H9 (cell line): ENCODE measurements around the gene RAB4B. TPM values are rescaled to one million over a fixed set of nuclear protein-coding genes. Genes with fewer than 3 reads are reported as not detected.

Experiments
- DNase-seq: peaks from one replicate; pipeline ENCODE4 v3.0.0-alpha.2; 2017
- H2AFZ ChIP-seq: one replicate; pipeline ENCODE4 v1.6.1; 2013; ENCODE audit warnings: mild to moderate bottlenecking, low read length, control low read depth, moderate library complexity
- H2AK5ac ChIP-seq: 2 replicates; pipeline ENCODE4 v1.6.1; 2013; ENCODE audit warnings: low read length, control low read depth, mixed read lengths; ENCODE audit not compliant: insufficient read length
- H2BK120ac ChIP-seq: one replicate; pipeline ENCODE4 v1.6.1; 2013; ENCODE audit warnings: low read depth, mild to moderate bottlenecking, low read length, control low read depth, inconsistent platforms; ENCODE audit not compliant: poor library complexity, severe bottlenecking
- H2BK12ac ChIP-seq: 2 replicates; pipeline ENCODE4 v1.6.1; 2013; ENCODE audit warnings: low read length, control low read depth, mixed read lengths, low read depth; ENCODE audit not compliant: insufficient read length
- H2BK15ac ChIP-seq: 2 replicates; pipeline ENCODE4 v1.6.1; 2013; ENCODE audit warnings: low read depth, low read length, control low read depth
- H2BK20ac ChIP-seq: one replicate; pipeline ENCODE4 v1.6.1; 2013; ENCODE audit warnings: low read depth, mild to moderate bottlenecking, low read length, control low read depth, inconsistent platforms; ENCODE audit not compliant: poor library complexity, severe bottlenecking
- H2BK5ac ChIP-seq: 2 replicates; pipeline ENCODE4 v1.6.1; 2013; ENCODE audit warnings: low read length, control low read depth, mixed read lengths; ENCODE audit not compliant: insufficient read length
- H3K14ac ChIP-seq: 2 replicates; pipeline ENCODE4 v1.6.1; 2013; ENCODE audit warnings: low read length, control low read depth; ENCODE audit not compliant: insufficient read depth
- H3K18ac ChIP-seq: 2 replicates; pipeline ENCODE4 v1.6.1; 2013; ENCODE audit warnings: low read depth, mild to moderate bottlenecking, mixed read lengths, low read length, control low read depth; ENCODE audit not compliant: insufficient read length
- H3K23ac ChIP-seq: 2 replicates; pipeline ENCODE4 v1.6.1; 2013; ENCODE audit warnings: low read length, control low read depth, mixed read lengths, low read depth; ENCODE audit not compliant: insufficient read length
- H3K23me2 ChIP-seq: 2 replicates; pipeline ENCODE4 v1.6.1; 2013; ENCODE audit warnings: low read depth, mild to moderate bottlenecking, mixed read lengths, low read length, control low read depth; ENCODE audit not compliant: insufficient read length, poor library complexity, severe bottlenecking
- H3K27ac ChIP-seq: 2 replicates; pipeline ENCODE4 v1.5.1; 2013; ENCODE audit warnings: low read length, control low read depth, mixed read lengths, low read depth; ENCODE audit not compliant: insufficient read length
- H3K27me3 ChIP-seq: 2 replicates; pipeline ENCODE4 v1.6.1; 2013; ENCODE audit warnings: low read length, control low read depth, inconsistent platforms; ENCODE audit not compliant: insufficient read depth
- H3K4ac ChIP-seq: 2 replicates; pipeline ENCODE4 v1.6.1; 2013; ENCODE audit warnings: low read depth, mild to moderate bottlenecking, control low read depth, inconsistent platforms, low read length, moderate library complexity
- H3K4me1 ChIP-seq: 2 replicates; pipeline ENCODE4 v1.6.1; 2013; ENCODE audit warnings: low read length, control low read depth, inconsistent platforms; ENCODE audit not compliant: insufficient read depth
- H3K4me2 ChIP-seq: 2 replicates; pipeline ENCODE4 v1.6.1; 2013; ENCODE audit warnings: low read length, control low read depth, mixed read lengths; ENCODE audit not compliant: insufficient read length, insufficient read depth
- H3K56ac ChIP-seq: 2 replicates; pipeline ENCODE4 v1.6.1; 2013; ENCODE audit warnings: low read depth, mild to moderate bottlenecking, mixed read lengths, low read length, control low read depth; ENCODE audit not compliant: insufficient read length
- H3K79me1 ChIP-seq: 2 replicates; pipeline ENCODE4 v1.6.1; 2013; ENCODE audit warnings: low read depth, mild to moderate bottlenecking, moderate library complexity, low read length, control low read depth, inconsistent platforms; ENCODE audit not compliant: insufficient read depth, poor library complexity, severe bottlenecking
- H3K79me2 ChIP-seq: 2 replicates; pipeline ENCODE4 v1.6.1; 2013; ENCODE audit warnings: low read length, control low read depth, inconsistent platforms; ENCODE audit not compliant: insufficient read depth
- H3K9ac ChIP-seq: 2 replicates; pipeline ENCODE4 v1.6.1; 2013; ENCODE audit warnings: low read length, control low read depth, mixed read lengths; ENCODE audit not compliant: insufficient read length; ENCODE audit errors: extremely low read depth
- H3K9me3 ChIP-seq: one replicate; pipeline ENCODE4 v1.6.1; 2013; ENCODE audit warnings: low read depth, low read length, inconsistent platforms; ENCODE audit not compliant: control insufficient read depth
- H3T11ph ChIP-seq: one replicate; pipeline ENCODE4 v1.6.1; 2013; ENCODE audit warnings: mild to moderate bottlenecking, low read length, control low read depth, inconsistent platforms
- H4K20me1 ChIP-seq: one replicate; pipeline ENCODE4 v1.6.1; 2013; ENCODE audit not compliant: control insufficient read depth, insufficient read length, insufficient read depth
- H4K5ac ChIP-seq: 2 replicates; pipeline ENCODE4 v1.6.1; 2013; ENCODE audit warnings: low read depth, mild to moderate bottlenecking, mixed read lengths, low read length, control low read depth; ENCODE audit not compliant: insufficient read length
- H4K8ac ChIP-seq: replicated peaks from 2 replicates; pipeline ENCODE4 v1.6.1; 2013; ENCODE audit warnings: low read length, control low read depth, mixed read lengths, low read depth; ENCODE audit not compliant: insufficient read length
- H4K91ac ChIP-seq: 2 replicates; pipeline ENCODE4 v1.6.1; 2013; ENCODE audit warnings: low read depth, mild to moderate bottlenecking, moderate library complexity, mixed read lengths, low read length, control low read depth; ENCODE audit not compliant: insufficient read length
- H3K27ac Mint-ChIP-seq, 3 experiments: 2 replicates in 2 of 3; 3 replicates in 1 of 3; pipeline ENCODE4 v1.8.0; 2020 to 2021; ENCODE audit warnings: mixed read lengths in 3 of 3, mild to moderate bottlenecking in 1 of 3, moderate library complexity in 1 of 3
- H3K27me3 Mint-ChIP-seq: 2 replicates; pipeline ENCODE4 v1.8.0; 2021; ENCODE audit warnings: low read depth, mild to moderate bottlenecking, moderate library complexity, mixed read lengths
- H3K36me3 Mint-ChIP-seq, 3 experiments: 2 replicates in 2 of 3; 3 replicates in 1 of 3; pipeline ENCODE4 v1.8.0; 2020 to 2021; ENCODE audit warnings: low read depth in 3 of 3, mixed read lengths in 3 of 3; ENCODE audit not compliant: insufficient read depth in 1 of 3
- H3K4me1 Mint-ChIP-seq, 2 experiments: 2 replicates each; pipeline ENCODE4 v1.8.0; 2020; ENCODE audit warnings: mixed read lengths in 2 of 2
- H3K4me3 Mint-ChIP-seq, 2 experiments: 2 replicates in 1 of 2; 3 replicates in 1 of 2; pipeline ENCODE4 v1.8.0; 2020 to 2021; ENCODE audit warnings: mild to moderate bottlenecking in 2 of 2, mixed read lengths in 2 of 2, moderate library complexity in 1 of 2
- H3K9me3 Mint-ChIP-seq, 2 experiments: 2 replicates in 1 of 2; 3 replicates in 1 of 2; pipeline ENCODE4 v1.8.0; 2020; ENCODE audit warnings: mild to moderate bottlenecking in 2 of 2, mixed read lengths in 2 of 2, moderate library complexity in 1 of 2
- CTCF ChIP-seq: fragments of 200-600 bp; sonication (generic); conservative IDR thresholded peaks from 3 replicates; pipeline ENCODE4 v1.8.0; 2021; ENCODE audit warnings: antibody characterized with exemption, mild to moderate bottlenecking
- WGBS: extraction: QIAGEN DNeasy Blood & Tissue Kit; methylation state at CpG from one replicate; pipeline ENCODE4 v1.1.7; 2013; ENCODE audit warnings: missing lambda C conversion rate, low lambda C conversion rate, mixed read lengths; ENCODE audit not compliant: insufficient read length; ENCODE audit errors: extremely low coverage; 5-methylcytosine and 5-hydroxymethylcytosine counted together
- total RNA-seq: library from RNA; stranded (reverse); gene quantifications from 2 replicates; pipeline ENCODE4 v1.2.1, GENCODE V29; 2021

Gene RAB4B
- total RNA-seq, 1 experiment from 2014 or later = 26.8 TPM

GRCh38 chr19:40737102-40737644 lies 40.9 kb upstream of the RAB4B start:
- no CpG with 5 or more reads among the region's 9 CpGs for WGBS
- H3K4me1 Mint-ChIP-seq = peaks cover 3 to 4% of the 10 kb centered on the region in 2 experiments

More at GRCh38 chr19:40737102-40737644, 40.9 kb upstream of the RAB4B start:
- Mint-ChIP-seq H3K36me3 (peaks cover 14 to 66% (median 51%) of the 10 kb centered on the region in 3 experiments; a peak in 6 of 7 replicates), H3K27ac (no peak overlapping the region), H3K27me3 (no peaks in the 10 kb centered on the region), H3K9me3 (no peaks in the 10 kb centered on the region), H3K4me3 (no peak overlapping the region)
- no peaks in the 10 kb centered on the region for H3K9me3 ChIP-seq
- no peak overlapping the region for H3T11ph ChIP-seq
- no peak overlapping the region for H4K8ac ChIP-seq
- no peak overlapping the region for H3K4me2 ChIP-seq
- H3K56ac ChIP-seq = no peak overlapping the region
- no peaks in the 10 kb centered on the region for H3K79me2 ChIP-seq
- no peaks in the 10 kb centered on the region for H4K20me1 ChIP-seq
- no peaks in the 10 kb centered on the region for H3K23me2 ChIP-seq
- no peak overlapping the region for H3K23ac ChIP-seq
- H2BK20ac ChIP-seq = no peak overlapping the region
- H3K9ac ChIP-seq = no peak overlapping the region
- no peaks in the 10 kb centered on the region for H3K4me1 ChIP-seq
- no peak for TF ChIP-seq CTCF
- no peak overlapping the region for H4K91ac ChIP-seq
- H2BK5ac ChIP-seq = no peak overlapping the region
- H2AFZ ChIP-seq = no peak overlapping the region
- no peaks in the 10 kb centered on the region for H3K27me3 ChIP-seq
- H3K14ac ChIP-seq = no peak overlapping the region
- no peak overlapping the region for H2BK120ac ChIP-seq
- H3K79me1 ChIP-seq = no peaks in the 10 kb centered on the region
- DNase-seq = no peak
- H3K18ac ChIP-seq = no peak overlapping the region
- H2BK15ac ChIP-seq = no peak overlapping the region
- H2AK5ac ChIP-seq = no peak overlapping the region
- no peak overlapping the region for H2BK12ac ChIP-seq
- no peak overlapping the region for H4K5ac ChIP-seq
- no peak overlapping the region for H3K4ac ChIP-seq
- no peak overlapping the region for H3K27ac ChIP-seq
